Measurements from ENCODE around the gene AMOT.

DNA sequence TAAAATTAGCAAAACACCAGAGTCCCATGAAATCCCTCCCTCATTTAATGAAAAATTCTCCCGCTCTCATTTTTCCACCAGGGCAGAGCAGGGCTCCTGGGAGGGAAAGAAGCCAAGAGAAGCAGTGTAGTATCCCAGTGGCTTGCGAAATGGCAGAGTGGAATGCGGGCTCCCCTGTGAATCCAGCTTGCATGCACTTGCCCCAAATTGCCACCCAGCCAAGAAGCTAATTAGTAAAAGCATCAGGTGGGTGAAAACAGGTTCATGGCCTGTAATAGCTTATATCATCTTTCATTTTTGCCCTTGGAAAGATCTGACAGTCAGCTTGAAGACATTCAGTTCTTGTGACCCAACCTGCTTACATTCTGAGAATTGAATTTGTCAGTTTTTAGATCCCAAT, 10.1 kb downstream of the AMOT start:
- no peak for TF ChIP-seq ZNF416 (tag by site-specific recombination; IDR thresholded peaks at IDR 0.05)
- TF ChIP-seq ZNF621 (tag by site-specific recombination; IDR thresholded peaks at IDR 0.05), result no peak
- TF ChIP-seq ZNF660 (tag by site-specific recombination; IDR thresholded peaks at IDR 0.05), result no peak
- no peak for TF ChIP-seq ZNF114 (tag by site-specific recombination; IDR thresholded peaks at IDR 0.05)
- TF ChIP-seq, protein P1, sequence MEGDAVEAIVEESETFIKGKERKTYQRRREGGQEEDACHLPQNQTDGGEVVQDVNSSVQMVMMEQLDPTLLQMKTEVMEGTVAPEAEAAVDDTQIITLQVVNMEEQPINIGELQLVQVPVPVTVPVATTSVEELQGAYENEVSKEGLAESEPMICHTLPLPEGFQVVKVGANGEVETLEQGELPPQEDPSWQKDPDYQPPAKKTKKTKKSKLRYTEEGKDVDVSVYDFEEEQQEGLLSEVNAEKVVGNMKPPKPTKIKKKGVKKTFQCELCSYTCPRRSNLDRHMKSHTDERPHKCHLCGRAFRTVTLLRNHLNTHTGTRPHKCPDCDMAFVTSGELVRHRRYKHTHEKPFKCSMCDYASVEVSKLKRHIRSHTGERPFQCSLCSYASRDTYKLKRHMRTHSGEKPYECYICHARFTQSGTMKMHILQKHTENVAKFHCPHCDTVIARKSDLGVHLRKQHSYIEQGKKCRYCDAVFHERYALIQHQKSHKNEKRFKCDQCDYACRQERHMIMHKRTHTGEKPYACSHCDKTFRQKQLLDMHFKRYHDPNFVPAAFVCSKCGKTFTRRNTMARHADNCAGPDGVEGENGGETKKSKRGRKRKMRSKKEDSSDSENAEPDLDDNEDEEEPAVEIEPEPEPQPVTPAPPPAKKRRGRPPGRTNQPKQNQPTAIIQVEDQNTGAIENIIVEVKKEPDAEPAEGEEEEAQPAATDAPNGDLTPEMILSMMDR (tag by site-specific recombination; IDR thresholded peaks at IDR 0.05), result no peak
- no peak for TF ChIP-seq YY1 (tag by site-specific recombination; IDR thresholded peaks at IDR 0.05)
- no peak for TF ChIP-seq ZNF274 (IDR thresholded peaks at IDR 0.05; ENCODE audit: low read length)
- no peak for TF ChIP-seq ZNF274 (tag by site-specific recombination; IDR thresholded peaks at IDR 0.05; ENCODE audit: borderline replicate concordance)
- TF ChIP-seq ZNF426 (tag by site-specific recombination; IDR thresholded peaks at IDR 0.05), result no peak
- TF ChIP-seq, protein P2, sequence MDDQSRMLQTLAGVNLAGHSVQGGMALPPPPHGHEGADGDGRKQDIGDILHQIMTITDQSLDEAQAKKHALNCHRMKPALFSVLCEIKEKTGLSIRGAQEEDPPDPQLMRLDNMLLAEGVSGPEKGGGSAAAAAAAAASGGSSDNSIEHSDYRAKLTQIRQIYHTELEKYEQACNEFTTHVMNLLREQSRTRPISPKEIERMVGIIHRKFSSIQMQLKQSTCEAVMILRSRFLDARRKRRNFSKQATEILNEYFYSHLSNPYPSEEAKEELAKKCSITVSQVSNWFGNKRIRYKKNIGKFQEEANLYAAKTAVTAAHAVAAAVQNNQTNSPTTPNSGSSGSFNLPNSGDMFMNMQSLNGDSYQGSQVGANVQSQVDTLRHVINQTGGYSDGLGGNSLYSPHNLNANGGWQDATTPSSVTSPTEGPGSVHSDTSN (CRISPR knock-in tag; IDR thresholded peaks at IDR 0.05), result no peak
- TF ChIP-seq KLF8 (tag by site-specific recombination; IDR thresholded peaks at IDR 0.05), result no peak
- TF ChIP-seq, protein P3, sequence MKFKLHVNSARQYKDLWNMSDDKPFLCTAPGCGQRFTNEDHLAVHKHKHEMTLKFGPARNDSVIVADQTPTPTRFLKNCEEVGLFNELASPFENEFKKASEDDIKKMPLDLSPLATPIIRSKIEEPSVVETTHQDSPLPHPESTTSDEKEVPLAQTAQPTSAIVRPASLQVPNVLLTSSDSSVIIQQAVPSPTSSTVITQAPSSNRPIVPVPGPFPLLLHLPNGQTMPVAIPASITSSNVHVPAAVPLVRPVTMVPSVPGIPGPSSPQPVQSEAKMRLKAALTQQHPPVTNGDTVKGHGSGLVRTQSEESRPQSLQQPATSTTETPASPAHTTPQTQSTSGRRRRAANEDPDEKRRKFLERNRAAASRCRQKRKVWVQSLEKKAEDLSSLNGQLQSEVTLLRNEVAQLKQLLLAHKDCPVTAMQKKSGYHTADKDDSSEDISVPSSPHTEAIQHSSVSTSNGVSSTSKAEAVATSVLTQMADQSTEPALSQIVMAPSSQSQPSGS (tag by site-specific recombination; IDR thresholded peaks at IDR 0.05; ENCODE audit: low read depth), result no peak
- TF ChIP-seq ZNF133 (tag by site-specific recombination; IDR thresholded peaks at IDR 0.05), result no peak
